SIG-M5 treated with dmso at 0.1 percent for 504 hours (cell line): ENCODE data around the gene NPIPB12.
"Not testable (repeated sequence)": the region's sequence is repeated elsewhere in the genome, so short reads cannot be mapped to it uniquely, and the experiment has no call there.

Experiments
- DNase-seq: peaks from one replicate; lab custom pipeline; 2025; ENCODE audit not compliant: unreplicated experiment; lab: John Stamatoyannopoulos, UW

The NPIPB12 gene

GRCh38 chr16:29506308-29506707 lies at the start of gene NPIPB12:
Gene NPIPB12, minus strand, starts transcription at chr16:29506408.
- DNase-seq: not testable (repeated sequence)

- DNase-seq: not testable (repeated sequence)
These were observed 15.3 kb upstream of the NPIPB12 start for GRCh38 chr16:29521520-29521919.

- not testable (repeated sequence) for DNase-seq
These were observed 23.9 kb downstream of the NPIPB12 start for GRCh38 chr16:29482276-29482675.

- DNase-seq: not testable (repeated sequence)
These were observed 34.1 kb downstream of the NPIPB12 start for GRCh38 chr16:29472065-29472464.

GRCh38 chr16:29469660-29470059 lies 36.5 kb downstream of the NPIPB12 start:
- DNase-seq: not testable (repeated sequence)

- not testable (repeated sequence) for DNase-seq
These were observed 38.4 kb downstream of the NPIPB12 start for GRCh38 chr16:29467654-29468366.

GRCh38 chr16:29466904-29467303 lies 39.3 kb downstream of the NPIPB12 start:
- DNase-seq: not testable (repeated sequence)

GRCh38 chr16:29465985-29466824 lies 40.0 kb downstream of the NPIPB12 start:
- not testable (repeated sequence) for DNase-seq

- DNase-seq: not testable (repeated sequence)
These were observed 45.6 kb downstream of the NPIPB12 start for GRCh38 chr16:29460647-29461030.

GRCh38 chr16:29459706-29460646 lies 46.2 kb downstream of the NPIPB12 start, which contains the start of gene SULT1A4:
Gene SULT1A4, plus strand, starts transcription at chr16:29459913. Its CDS starts 1,473 bp downstream, at chr16:29461386.
- not testable (repeated sequence) for DNase-seq

- not testable (repeated sequence) for DNase-seq
These were observed 48.5 kb downstream of the NPIPB12 start for GRCh38 chr16:29457660-29458059.

GRCh38 chr16:29454828-29455227 lies 51.4 kb downstream of the NPIPB12 start:
- not testable (repeated sequence) for DNase-seq

- not testable (repeated sequence) for DNase-seq
These were observed 51.9 kb downstream of the NPIPB12 start, which contains the start of the genes BOLA2 and SLX1B for GRCh38 chr16:29454269-29454668. Gene BOLA2, minus strand, starts transcription at chr16:29454351. Its CDS starts 98 bp downstream, at chr16:29454253. Gene SLX1B, plus strand, starts transcription at chr16:29454533.

- DNase-seq: not testable (repeated sequence)
These were observed 52.5 kb downstream of the NPIPB12 start for GRCh38 chr16:29453754-29454153.
